ENCODE results near the gene TSPEAR. TPM values are rescaled to one million over a fixed set of nuclear protein-coding genes. Genes with fewer than 3 reads are reported as not detected.

TSPEAR gene
- total RNA-seq, 1 experiment from 2014 or later: 0.32 TPM

DNA sequence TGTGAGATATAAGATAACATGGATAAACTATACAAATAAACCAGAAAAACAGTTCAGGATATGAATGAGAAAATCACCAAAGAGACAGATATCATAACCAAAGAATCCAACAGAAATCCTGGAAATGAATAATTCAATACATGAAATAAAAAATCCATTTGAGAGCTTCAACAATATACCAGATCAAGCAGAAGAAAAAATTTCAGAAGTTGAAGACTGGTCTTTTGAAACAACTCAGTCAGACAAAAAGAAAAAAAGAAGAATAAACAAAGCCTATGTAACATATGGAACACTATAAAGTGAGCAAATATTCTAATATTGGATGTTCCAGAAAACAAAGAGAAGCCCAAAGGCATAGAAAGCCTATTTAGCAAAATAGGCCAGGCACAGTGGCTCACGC lies 39.5 kb downstream of the TSPEAR start:
- intact Hi-C loops (cut with micrococcal nuclease; ENCODE audit: unreplicated experiment): loop anchor here (2.0 kb wide), 1 partner anchor 25 kb away; the partner anchor contains the start of gene KRTAP10-12
- no TSS peak for BruUV-seq (replicated peaks)
- ChIA-PET CTCF (no interaction called here), POLR2A (no interaction called here)
- H3K27me3 Mint-ChIP-seq (ENCODE audit: insufficient read depth, unreplicated experiment): peaks cover 31% of the 10 kb centered on the region
- no peaks in the 10 kb centered on the region for H3K4me1 ChIP-seq
- no peak overlapping the region for H3K4me3 ChIP-seq (ENCODE audit: low read depth, low read length)
- H3K9me3 ChIP-seq: peaks cover 17% of the 10 kb centered on the region; the same call in 1 of the 2 replicates
- peaks cover 33% of the 10 kb centered on the region for H3K9me3 Mint-ChIP-seq (ENCODE audit: unreplicated experiment)
- no peaks in the 10 kb centered on the region for H3K4me1 Mint-ChIP-seq (ENCODE audit: low read depth, unreplicated experiment)
- H3K27ac Mint-ChIP-seq (ENCODE audit: unreplicated experiment): no peak overlapping the region
- DNase-seq: no peak
- no peak overlapping the region for H3K4me3 Mint-ChIP-seq (ENCODE audit: unreplicated experiment)
- TF ChIP-seq, protein P1, sequence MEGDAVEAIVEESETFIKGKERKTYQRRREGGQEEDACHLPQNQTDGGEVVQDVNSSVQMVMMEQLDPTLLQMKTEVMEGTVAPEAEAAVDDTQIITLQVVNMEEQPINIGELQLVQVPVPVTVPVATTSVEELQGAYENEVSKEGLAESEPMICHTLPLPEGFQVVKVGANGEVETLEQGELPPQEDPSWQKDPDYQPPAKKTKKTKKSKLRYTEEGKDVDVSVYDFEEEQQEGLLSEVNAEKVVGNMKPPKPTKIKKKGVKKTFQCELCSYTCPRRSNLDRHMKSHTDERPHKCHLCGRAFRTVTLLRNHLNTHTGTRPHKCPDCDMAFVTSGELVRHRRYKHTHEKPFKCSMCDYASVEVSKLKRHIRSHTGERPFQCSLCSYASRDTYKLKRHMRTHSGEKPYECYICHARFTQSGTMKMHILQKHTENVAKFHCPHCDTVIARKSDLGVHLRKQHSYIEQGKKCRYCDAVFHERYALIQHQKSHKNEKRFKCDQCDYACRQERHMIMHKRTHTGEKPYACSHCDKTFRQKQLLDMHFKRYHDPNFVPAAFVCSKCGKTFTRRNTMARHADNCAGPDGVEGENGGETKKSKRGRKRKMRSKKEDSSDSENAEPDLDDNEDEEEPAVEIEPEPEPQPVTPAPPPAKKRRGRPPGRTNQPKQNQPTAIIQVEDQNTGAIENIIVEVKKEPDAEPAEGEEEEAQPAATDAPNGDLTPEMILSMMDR (IDR thresholded peaks at IDR 0.05; ENCODE audit: insufficient read depth in 1 of 2, low read depth in 1 of 2, low read length in 1 of 2, severe bottlenecking in 1 of 2, unreplicated experiment in 1 of 2): no peak
- no peaks in the 10 kb centered on the region for H3K27me3 ChIP-seq (replicated peaks; ENCODE audit: control insufficient read depth, insufficient read depth, low read length)
- no peaks in the 10 kb centered on the region for H3K36me3 ChIP-seq (ENCODE audit: control insufficient read depth, insufficient read depth, low read length)
- H3K36me3 Mint-ChIP-seq (ENCODE audit: insufficient read depth, unreplicated experiment): no peaks in the 10 kb centered on the region

GRCh38 chr21:44670642-44671432 lies 40.5 kb downstream of the TSPEAR start:
- H3K27ac Mint-ChIP-seq (ENCODE audit: unreplicated experiment): no peak overlapping the region
- no peaks in the 10 kb centered on the region for H3K36me3 ChIP-seq (ENCODE audit: control insufficient read depth, insufficient read depth, low read length)
- H3K9me3 ChIP-seq: peaks cover 17% of the 10 kb centered on the region; the same call in 1 of the 2 replicates
- no peaks in the 10 kb centered on the region for H3K27me3 ChIP-seq (replicated peaks; ENCODE audit: control insufficient read depth, insufficient read depth, low read length)
- H3K4me1 ChIP-seq: no peaks in the 10 kb centered on the region
- intact Hi-C loops (cut with micrococcal nuclease; ENCODE audit: unreplicated experiment): no loop called here
- TF ChIP-seq, protein P1 (IDR thresholded peaks at IDR 0.05; ENCODE audit: insufficient read depth in 1 of 2, low read depth in 1 of 2, low read length in 1 of 2, severe bottlenecking in 1 of 2, unreplicated experiment in 1 of 2): no peak
- no peak for DNase-seq
- no peaks in the 10 kb centered on the region for H3K36me3 Mint-ChIP-seq (ENCODE audit: insufficient read depth, unreplicated experiment)
- H3K4me3 ChIP-seq (ENCODE audit: low read depth, low read length): no peak overlapping the region
- POLR2A ChIA-PET: no interaction called here
- H3K4me3 Mint-ChIP-seq (ENCODE audit: unreplicated experiment): no peak overlapping the region
- no peaks in the 10 kb centered on the region for H3K4me1 Mint-ChIP-seq (ENCODE audit: low read depth, unreplicated experiment)
- peaks cover 26% of the 10 kb centered on the region for H3K27me3 Mint-ChIP-seq (ENCODE audit: insufficient read depth, unreplicated experiment)
- CTCF ChIA-PET: no interaction called here
- H3K9me3 Mint-ChIP-seq (ENCODE audit: unreplicated experiment): peaks cover 33% of the 10 kb centered on the region
- BruUV-seq (replicated peaks): no TSS peak

DNA sequence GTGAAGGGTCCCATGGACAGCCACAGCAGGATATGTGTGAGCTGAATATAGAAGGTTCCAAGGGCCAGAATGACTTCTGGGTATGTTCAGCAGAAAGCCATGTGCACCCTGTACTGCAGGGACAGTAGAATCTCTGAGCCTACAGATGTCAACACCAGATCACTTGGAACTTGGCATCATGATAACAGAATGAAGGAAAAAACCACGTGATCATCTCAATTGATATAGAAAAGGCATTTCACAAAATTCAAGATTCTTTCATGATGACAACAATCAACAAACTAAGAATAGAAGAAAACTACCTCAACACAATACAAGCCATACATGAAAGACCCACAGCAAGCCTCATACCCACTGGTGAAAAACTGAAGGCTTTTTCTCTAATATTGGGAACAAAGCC lies 43.8 kb downstream of the TSPEAR start:
- no peaks in the 10 kb centered on the region for H3K36me3 Mint-ChIP-seq (ENCODE audit: insufficient read depth, unreplicated experiment)
- peaks cover 16% of the 10 kb centered on the region for H3K9me3 Mint-ChIP-seq (ENCODE audit: unreplicated experiment)
- no TSS peak for BruUV-seq (replicated peaks)
- ChIA-PET POLR2A (no interaction called here), CTCF (no interaction called here)
- no peaks in the 10 kb centered on the region for H3K4me1 Mint-ChIP-seq (ENCODE audit: low read depth, unreplicated experiment)
- no peak overlapping the region for H3K4me3 Mint-ChIP-seq (ENCODE audit: unreplicated experiment)
- no peak overlapping the region for H3K27ac Mint-ChIP-seq (ENCODE audit: unreplicated experiment)
- Histone ChIP-seq H3K36me3 (ENCODE audit: control insufficient read depth, insufficient read depth, low read length) (no peaks in the 10 kb centered on the region), H3K4me3 (ENCODE audit: low read depth, low read length) (no peak overlapping the region), H3K4me1 (no peaks in the 10 kb centered on the region), H3K9me3 (peaks cover 7% of the 10 kb centered on the region; the same call in 1 of the 2 replicates), H3K27me3 (replicated peaks; ENCODE audit: control insufficient read depth, insufficient read depth, low read length) (no peaks in the 10 kb centered on the region)
- peaks cover 16% of the 10 kb centered on the region for H3K27me3 Mint-ChIP-seq (ENCODE audit: insufficient read depth, unreplicated experiment)
- DNase-seq: no peak
- intact Hi-C loops (cut with micrococcal nuclease; ENCODE audit: unreplicated experiment): no loop called here
- TF ChIP-seq, protein P1 (IDR thresholded peaks at IDR 0.05; ENCODE audit: insufficient read depth in 1 of 2, low read depth in 1 of 2, low read length in 1 of 2, severe bottlenecking in 1 of 2, unreplicated experiment in 1 of 2): no peak

Measured in Caco-2 (cell line).